GM13976 (cell line): ENCODE results near the gene ST8SIA1.

Experiments used
- DNase-seq: peaks from one replicate; pipeline ENCODE4 v3.0.0; 2012; ENCODE audit warnings: low spot score
- in situ Hi-C: fragments of 300-500 bp; cut with MboI; formaldehyde crosslinking; loops from one replicate; pipeline ENCODE4 v1.12.0; 2022; ENCODE audit warnings: low sequenced_read_pairs, mixed read lengths, inconsistent platforms; ENCODE audit not compliant: unreplicated experiment
- TF ChIP-seq, protein P1 (sequence below): IDR thresholded peaks from 2 replicates; pipeline ENCODE4 v1.5.1; 2012; ENCODE audit warnings: borderline replicate concordance, mild to moderate bottlenecking; ENCODE audit not compliant: insufficient read depth; ENCODE audit errors: extremely low read depth, missing control alignments, control extremely low read depth

Gene ST8SIA1

DNA sequence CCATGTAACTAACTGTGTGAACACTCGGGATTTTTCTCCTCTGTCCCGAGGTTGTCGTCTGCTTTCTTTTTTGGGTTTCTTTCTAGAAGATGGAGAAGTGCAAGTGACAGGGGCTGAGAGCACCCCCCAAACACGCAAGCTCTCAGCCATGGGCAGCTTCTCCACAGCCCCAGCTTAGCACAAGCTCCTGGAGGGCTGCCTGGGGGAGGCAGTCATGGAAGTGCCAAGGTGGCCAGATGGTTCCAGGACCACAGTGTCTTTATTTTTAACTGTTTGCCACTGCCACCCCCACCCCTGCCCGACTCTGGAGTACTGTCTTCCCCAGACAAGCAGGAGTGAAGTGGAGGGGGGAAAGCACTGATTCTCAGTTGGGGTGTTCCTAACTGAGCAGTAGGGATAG lies 58.2 kb downstream of the ST8SIA1 start:
- TF ChIP-seq, protein P1, sequence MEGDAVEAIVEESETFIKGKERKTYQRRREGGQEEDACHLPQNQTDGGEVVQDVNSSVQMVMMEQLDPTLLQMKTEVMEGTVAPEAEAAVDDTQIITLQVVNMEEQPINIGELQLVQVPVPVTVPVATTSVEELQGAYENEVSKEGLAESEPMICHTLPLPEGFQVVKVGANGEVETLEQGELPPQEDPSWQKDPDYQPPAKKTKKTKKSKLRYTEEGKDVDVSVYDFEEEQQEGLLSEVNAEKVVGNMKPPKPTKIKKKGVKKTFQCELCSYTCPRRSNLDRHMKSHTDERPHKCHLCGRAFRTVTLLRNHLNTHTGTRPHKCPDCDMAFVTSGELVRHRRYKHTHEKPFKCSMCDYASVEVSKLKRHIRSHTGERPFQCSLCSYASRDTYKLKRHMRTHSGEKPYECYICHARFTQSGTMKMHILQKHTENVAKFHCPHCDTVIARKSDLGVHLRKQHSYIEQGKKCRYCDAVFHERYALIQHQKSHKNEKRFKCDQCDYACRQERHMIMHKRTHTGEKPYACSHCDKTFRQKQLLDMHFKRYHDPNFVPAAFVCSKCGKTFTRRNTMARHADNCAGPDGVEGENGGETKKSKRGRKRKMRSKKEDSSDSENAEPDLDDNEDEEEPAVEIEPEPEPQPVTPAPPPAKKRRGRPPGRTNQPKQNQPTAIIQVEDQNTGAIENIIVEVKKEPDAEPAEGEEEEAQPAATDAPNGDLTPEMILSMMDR: no peak
- in situ Hi-C loops: no loop called here
- DNase-seq: no peak

DNA sequence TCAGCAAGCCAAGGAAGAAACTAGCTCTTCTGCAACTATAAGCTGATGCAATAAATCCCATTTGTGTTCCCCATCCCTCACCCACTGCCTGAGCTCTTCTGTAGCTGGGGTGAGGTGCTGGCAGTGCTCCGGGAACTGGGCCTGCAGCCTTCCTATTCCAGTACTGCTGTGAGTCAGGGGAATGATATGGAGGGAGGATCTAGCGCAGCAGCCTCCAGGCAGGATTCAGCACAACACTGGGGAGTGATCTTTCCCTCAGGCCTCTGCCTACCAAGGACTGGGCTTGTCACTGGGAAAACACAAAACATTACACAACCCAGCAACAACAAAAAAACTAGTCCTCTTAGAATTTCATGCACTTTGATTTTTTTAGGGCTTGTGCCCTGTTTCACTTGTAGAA lies 58.7 kb downstream of the ST8SIA1 start:
- in situ Hi-C loops: no loop called here
- DNase-seq: no peak
- TF ChIP-seq, protein P1: no peak

DNA sequence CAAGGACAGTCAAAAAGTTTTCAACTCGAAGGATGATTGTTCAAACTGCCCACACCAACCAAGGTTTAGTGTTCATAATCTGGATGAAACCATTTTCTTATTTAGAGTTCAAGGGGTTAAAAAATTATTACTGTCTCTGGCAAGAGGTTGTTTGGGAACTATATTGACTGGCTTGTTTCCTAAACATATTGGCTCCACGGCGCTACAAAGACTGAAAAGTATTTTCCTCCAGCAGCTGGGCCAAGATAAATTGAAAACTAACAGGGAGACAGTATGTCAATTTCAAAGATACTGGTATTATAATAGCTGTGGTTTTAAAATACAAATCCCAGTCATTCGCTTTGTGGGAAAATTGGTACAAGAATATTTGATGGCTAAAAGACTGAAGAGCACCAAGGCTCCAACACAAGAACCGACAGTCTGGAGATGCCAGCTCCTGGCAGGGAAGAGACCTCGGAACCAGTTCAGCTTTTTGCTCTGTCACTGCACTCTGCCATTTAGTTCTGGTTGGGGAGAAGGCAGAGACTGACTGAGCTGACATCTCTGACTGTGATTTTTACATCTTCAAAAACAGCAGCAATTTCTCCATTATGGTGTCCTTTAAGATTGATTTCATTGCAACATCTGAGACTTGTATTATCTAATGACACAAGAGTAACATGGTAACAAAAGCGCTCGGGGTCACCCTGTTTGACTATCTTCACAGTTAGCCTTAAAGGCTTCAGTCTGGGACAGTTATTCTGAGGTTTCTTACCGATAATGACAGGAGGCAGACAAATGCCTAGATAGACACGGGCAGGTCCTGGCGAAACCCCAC lies 62.0 kb downstream of the ST8SIA1 start:
- TF ChIP-seq, protein P1: no peak
- DNase-seq: no peak
- in situ Hi-C loops: no loop called here

DNA sequence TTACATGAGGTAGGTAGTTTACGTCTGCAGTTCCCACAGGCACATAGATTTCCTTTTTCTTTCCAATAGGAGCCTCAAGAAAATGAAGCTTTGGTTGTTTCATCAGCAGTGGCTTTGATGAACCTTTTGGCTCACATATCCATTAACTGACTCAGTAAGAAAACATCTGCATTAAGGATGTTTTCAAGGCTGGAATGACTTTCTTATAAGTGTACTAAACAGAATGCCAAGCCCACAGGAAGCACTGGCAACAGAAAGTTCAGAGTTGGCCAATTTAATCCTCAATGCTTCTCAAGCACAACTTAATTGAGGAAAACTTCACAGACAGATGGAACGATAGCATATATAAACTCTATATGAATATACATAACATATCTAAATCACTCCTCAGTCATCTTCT lies 63.5 kb downstream of the ST8SIA1 start:
- TF ChIP-seq, protein P1: no peak
- in situ Hi-C loops: no loop called here
- DNase-seq: no peak

DNA sequence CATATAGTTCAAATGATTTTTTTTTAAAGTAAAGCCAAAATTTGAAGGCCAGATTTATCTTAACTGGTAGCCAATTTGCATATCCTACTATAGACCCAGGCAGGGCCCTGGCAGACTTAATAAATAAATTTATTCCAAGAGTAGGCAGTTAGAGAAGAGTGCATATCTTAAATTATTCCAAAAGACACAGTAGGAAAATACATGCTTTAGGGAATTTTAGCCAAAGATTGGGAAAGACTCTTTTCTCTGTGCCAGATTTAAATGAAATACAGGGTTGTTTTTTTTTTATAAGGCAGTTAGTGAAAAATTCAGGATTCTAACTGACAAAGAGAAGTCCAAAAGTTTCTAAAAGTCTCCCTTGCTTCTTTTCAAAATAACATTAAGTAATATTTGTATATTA lies 65.5 kb downstream of the ST8SIA1 start:
- TF ChIP-seq, protein P1: no peak
- in situ Hi-C loops: no loop called here
- no peak for DNase-seq

DNA sequence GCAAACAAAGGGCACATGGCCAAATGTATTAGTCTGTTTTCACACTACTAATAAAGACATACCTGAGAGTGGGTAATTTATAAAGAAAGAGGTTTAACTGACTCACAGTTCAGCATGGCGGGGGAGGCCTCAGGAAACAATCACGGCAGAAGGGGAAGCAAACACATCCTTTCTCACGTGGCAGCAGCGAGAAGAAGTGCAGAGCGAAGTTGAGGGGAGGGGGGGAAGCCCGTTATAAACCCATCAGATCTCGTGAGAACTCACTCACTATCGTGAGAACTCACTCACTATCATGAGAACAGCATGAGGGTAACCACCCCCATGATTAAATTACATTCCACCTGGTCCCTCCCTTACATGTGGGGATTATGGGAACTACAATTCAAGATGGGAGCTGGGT lies 66.1 kb downstream of the ST8SIA1 start:
- no peak for DNase-seq
- in situ Hi-C loops: no loop called here
- TF ChIP-seq, protein P1: no peak
